Transverse colon (tissue), 4 donors: ENCODE data around the gene NECTIN1. TPM values are rescaled to one million over a fixed set of nuclear protein-coding genes. Genes with fewer than 3 reads are reported as not detected.

Experiments
- DNase-seq: peaks from one replicate; pipeline ENCODE4 v3.0.0-alpha.2; 2019
- H3K27ac ChIP-seq, 4 donors: fragments of 200-600 bp; sonication (generic); 2 replicates each; pipeline ENCODE4 v1.5.1; 2016 to 2018; ENCODE audit warnings: inconsistent platforms in 4 of 4
- H3K27me3 ChIP-seq: fragments of 200-600 bp; sonication (generic); 2 replicates; pipeline ENCODE4 v1.5.1; 2017; ENCODE audit warnings: inconsistent platforms
- H3K36me3 ChIP-seq, 4 donors: fragments of 200-600 bp; sonication (generic); 2 replicates each; pipeline ENCODE4 v1.5.1; 2017 to 2019; ENCODE audit warnings: inconsistent platforms in 4 of 4
- H3K4me1 ChIP-seq, 4 donors: fragments of 200-600 bp; sonication (generic); 2 replicates each; pipeline ENCODE4 v1.5.1; 2017 to 2020; ENCODE audit warnings: inconsistent platforms in 4 of 4
- H3K4me3 ChIP-seq, 4 donors: fragments of 200-600 bp; sonication (generic); 1 replicate in 1 of 4; 2 replicates in 3 of 4; pipeline versions ENCODE4 v1.5.1 to v1.6.1; 2017 to 2019; ENCODE audit warnings: inconsistent platforms in 4 of 4
- H3K9me3 ChIP-seq, 2 donors: fragments of 200-600 bp; sonication (generic); 2 replicates each; pipeline ENCODE4 v1.5.1; 2017 to 2019; ENCODE audit warnings: inconsistent platforms in 2 of 2
- EP300 ChIP-seq: sonication (generic); formaldehyde crosslinking; IDR thresholded peaks from one replicate; pipeline ENCODE4 v1.6.1; 2017; ENCODE audit warnings: antibody characterized with exemption, low read depth
- POLR2A ChIP-seq: fragments of 450-650 bp; IDR thresholded peaks from one replicate; pipeline ENCODE4 v1.6.1; 2016; ENCODE audit warnings: antibody characterized with exemption, mild to moderate bottlenecking, moderate library complexity
- POLR2AphosphoS5 ChIP-seq, 3 donors: sonication (generic); formaldehyde crosslinking; IDR thresholded peaks; one replicate each; pipeline ENCODE4 v1.6.1; 2016; ENCODE audit warnings: antibody characterized with exemption in 3 of 3
- WGBS, 2 donors: methylation state at CpG; one replicate each; pipeline ENCODE4 v1.1.5; 2018; ENCODE audit warnings: low coverage in 1 of 2; 5-methylcytosine and 5-hydroxymethylcytosine counted together
- in situ Hi-C, 4 donors: fragments of 200-750 bp; cut with MboI; loops; one replicate each; pipeline versions ENCODE4 v1.15.0 to v1.15.1; 2017; ENCODE audit warnings: low sequenced_read_pairs in 3 of 4, low pct_ligation_motif_present in 1 of 4, low pct_unique_long_range_greater_than_20kb in 1 of 4
- intact Hi-C: fragments of 100-400 bp; cut with DNase I; formaldehyde crosslinking; loops from one replicate; pipeline ENCODE4 v1.15.1; 2023; ENCODE audit warnings: low total_unique reads
- total RNA-seq, 4 donors: library from RNA; depleted of rRNA; stranded (reverse); fragments of >200 nt; gene quantifications; one replicate each; pipeline ENCODE4 v1.1.0, GENCODE V29; 2016
- TF ChIP-seq, protein P1 (sequence below), 5 experiments: fragments of 200-600 bp in 3 of 5; fragments of 450-650 bp in 2 of 5; sonication (generic) in 3 of 5; IDR thresholded peaks; 1 replicate in 2 of 5; 2 replicates in 3 of 5; pipeline ENCODE4 v1.5.1; 2016 to 2017; ENCODE audit warnings: antibody characterized with exemption in 5 of 5, inconsistent platforms in 3 of 5, mild to moderate bottlenecking in 2 of 5, moderate library complexity in 1 of 5

The NECTIN1 gene
- total RNA-seq, 4 donors from 2014 or later, result 11.0 to 71.2 (median 12.6) TPM

GRCh38 chr11:119712459-119713358 lies 16.3 kb downstream of the NECTIN1 start:
- 71 to 88% methylated on average over 7 to 10 of the region's 10 CpGs for WGBS, 2 donors
- no peaks in the 10 kb centered on the region for H3K36me3 ChIP-seq
- no peak overlapping the region for H3K4me3 ChIP-seq
- H3K9me3 ChIP-seq, result no peaks in the 10 kb centered on the region
- no peak overlapping the region for H3K27ac ChIP-seq
- H3K4me1 ChIP-seq, result peaks cover 0 to 9% (median 2%) of the 10 kb centered on the region in 4 donors
- in situ Hi-C loops, result no loop called here
- no peaks in the 10 kb centered on the region for H3K27me3 ChIP-seq
- TF ChIP-seq POLR2AphosphoS5 (IDR thresholded peaks at IDR 0.05), result no peak
- TF ChIP-seq, protein P1, sequence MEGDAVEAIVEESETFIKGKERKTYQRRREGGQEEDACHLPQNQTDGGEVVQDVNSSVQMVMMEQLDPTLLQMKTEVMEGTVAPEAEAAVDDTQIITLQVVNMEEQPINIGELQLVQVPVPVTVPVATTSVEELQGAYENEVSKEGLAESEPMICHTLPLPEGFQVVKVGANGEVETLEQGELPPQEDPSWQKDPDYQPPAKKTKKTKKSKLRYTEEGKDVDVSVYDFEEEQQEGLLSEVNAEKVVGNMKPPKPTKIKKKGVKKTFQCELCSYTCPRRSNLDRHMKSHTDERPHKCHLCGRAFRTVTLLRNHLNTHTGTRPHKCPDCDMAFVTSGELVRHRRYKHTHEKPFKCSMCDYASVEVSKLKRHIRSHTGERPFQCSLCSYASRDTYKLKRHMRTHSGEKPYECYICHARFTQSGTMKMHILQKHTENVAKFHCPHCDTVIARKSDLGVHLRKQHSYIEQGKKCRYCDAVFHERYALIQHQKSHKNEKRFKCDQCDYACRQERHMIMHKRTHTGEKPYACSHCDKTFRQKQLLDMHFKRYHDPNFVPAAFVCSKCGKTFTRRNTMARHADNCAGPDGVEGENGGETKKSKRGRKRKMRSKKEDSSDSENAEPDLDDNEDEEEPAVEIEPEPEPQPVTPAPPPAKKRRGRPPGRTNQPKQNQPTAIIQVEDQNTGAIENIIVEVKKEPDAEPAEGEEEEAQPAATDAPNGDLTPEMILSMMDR (IDR thresholded peaks at IDR 0.05), result no peak
- no peak for TF ChIP-seq EP300
- TF ChIP-seq POLR2A, result no peak
- DNase-seq, result no peak
- intact Hi-C loops, result no loop called here

- no peaks in the 10 kb centered on the region for H3K36me3 ChIP-seq
- no peak for DNase-seq
- no peak overlapping the region for H3K27ac ChIP-seq
- in situ Hi-C loops (no loop called here), intact Hi-C loops (no loop called here)
- H3K4me3 ChIP-seq, result no peak overlapping the region
- H3K9me3 ChIP-seq, result no peaks in the 10 kb centered on the region
- WGBS, 2 donors, result 83% methylated on average over 2 to 9 of the region's 9 CpGs
- TF ChIP-seq POLR2A (no peak), POLR2AphosphoS5 (IDR thresholded peaks at IDR 0.05) (no peak), EP300 (no peak)
- TF ChIP-seq, protein P1 (IDR thresholded peaks at IDR 0.05), result no peak
- no peaks in the 10 kb centered on the region for H3K27me3 ChIP-seq
- H3K4me1 ChIP-seq, result peaks cover 0 to 9% (median 2%) of the 10 kb centered on the region in 4 donors
Observed at GRCh38 chr11:119712006-119712405, 17.0 kb downstream of the NECTIN1 start.

DNA sequence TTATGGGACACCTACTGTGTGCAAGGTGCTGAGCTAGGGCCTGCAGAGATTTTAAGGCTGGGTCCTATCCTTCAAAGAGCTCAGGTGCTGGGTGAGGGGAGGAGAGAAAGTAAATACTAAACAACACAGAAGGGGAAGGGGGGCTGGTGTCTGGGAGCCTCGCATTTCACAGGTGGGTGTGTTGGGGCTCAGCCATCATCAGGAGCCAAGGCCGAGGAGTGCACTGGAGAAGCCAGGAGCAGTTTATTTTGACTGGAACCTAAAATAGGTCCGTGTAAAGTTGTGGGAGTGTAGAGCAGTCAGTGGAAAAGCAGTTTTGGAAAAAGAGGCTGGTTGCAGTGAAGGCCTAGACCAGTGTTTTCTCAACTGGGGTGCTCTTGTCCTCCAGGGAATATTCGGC lies 17.5 kb downstream of the NECTIN1 start:
- in situ Hi-C loops, result no loop called here
- 63 to 69% methylated on average over 3 to 4 of the region's 4 CpGs for WGBS, 2 donors
- no peaks in the 10 kb centered on the region for H3K9me3 ChIP-seq
- no peak overlapping the region for H3K27ac ChIP-seq
- intact Hi-C loops, result no loop called here
- no peak overlapping the region for H3K4me3 ChIP-seq
- H3K4me1 ChIP-seq, result peaks cover 0 to 9% (median 2%) of the 10 kb centered on the region in 4 donors
- H3K36me3 ChIP-seq, result no peaks in the 10 kb centered on the region
- TF ChIP-seq, protein P1 (IDR thresholded peaks at IDR 0.05), result no peak
- TF ChIP-seq POLR2AphosphoS5 (IDR thresholded peaks at IDR 0.05), result no peak
- no peak for TF ChIP-seq POLR2A
- no peak for DNase-seq
- H3K27me3 ChIP-seq, result no peaks in the 10 kb centered on the region

GRCh38 chr11:119710417-119710816 lies 18.6 kb downstream of the NECTIN1 start:
- no peaks in the 10 kb centered on the region for H3K9me3 ChIP-seq
- 88 to 89% methylated on average over 2 of the region's 2 CpGs for WGBS, 2 donors
- no peaks in the 10 kb centered on the region for H3K36me3 ChIP-seq
- H3K4me3 ChIP-seq, result no peak overlapping the region
- no peak overlapping the region for H3K27ac ChIP-seq
- no peak for DNase-seq
- TF ChIP-seq, protein P1 (IDR thresholded peaks at IDR 0.05), result no peak
- TF ChIP-seq EP300, result no peak
- no peak for TF ChIP-seq POLR2A
- no peak for TF ChIP-seq POLR2AphosphoS5 (IDR thresholded peaks at IDR 0.05)
- intact Hi-C loops, result no loop called here
- no peaks in the 10 kb centered on the region for H3K27me3 ChIP-seq
- H3K4me1 ChIP-seq, result peaks cover 0 to 9% (median 2%) of the 10 kb centered on the region in 4 donors
- in situ Hi-C loops, result no loop called here
